Osteoblast (primary cell): ENCODE data around the gene KLHL6. TPM values are rescaled to one million over a fixed set of nuclear protein-coding genes. Genes with fewer than 3 reads are reported as not detected.
A peak's percentile ranks its signal among the peaks of the same experiment; 100 is the strongest.

Source experiments
- DNase-seq: peaks from one replicate; pipeline ENCODE4 v3.0.0; 2011; ENCODE audit warnings: low spot score, mixed read lengths; ENCODE audit not compliant: insufficient read length; ENCODE audit errors: missing footprints
- H2AFZ ChIP-seq: 2 replicates; pipeline ENCODE4 v1.6.0; 2011; ENCODE audit warnings: mild to moderate bottlenecking, low read length
- H3K27ac ChIP-seq: 2 replicates; pipeline ENCODE4 v1.5.1; 2011; ENCODE audit warnings: mild to moderate bottlenecking, low read depth, low read length, moderate library complexity
- H3K27me3 ChIP-seq: 2 replicates; pipeline ENCODE4 v1.6.0; 2012; ENCODE audit warnings: mild to moderate bottlenecking, control low read depth, inconsistent platforms, low read length, moderate library complexity; ENCODE audit not compliant: insufficient read depth
- H3K36me3 ChIP-seq: 2 replicates; pipeline ENCODE4 v1.5.1; 2011; ENCODE audit warnings: mild to moderate bottlenecking, low read length, control low read depth, moderate library complexity; ENCODE audit not compliant: insufficient read depth
- H3K4me1 ChIP-seq: 2 replicates; pipeline ENCODE4 v1.5.1; 2011; ENCODE audit warnings: mild to moderate bottlenecking, low read length, control low read depth, moderate library complexity; ENCODE audit not compliant: insufficient read depth
- H3K4me2 ChIP-seq: 2 replicates; pipeline ENCODE4 v1.6.0; 2011; ENCODE audit warnings: mild to moderate bottlenecking, low read length; ENCODE audit not compliant: insufficient read depth
- H3K4me3 ChIP-seq: fragments of 200-600 bp; sonication (generic); 3 replicates; pipeline ENCODE4 v1.5.1; 2012; ENCODE audit warnings: mild to moderate bottlenecking, low read length, inconsistent platforms; ENCODE audit not compliant: insufficient read depth
- H3K79me2 ChIP-seq: 2 replicates; pipeline ENCODE4 v1.6.0; 2012; ENCODE audit warnings: mild to moderate bottlenecking, low read length, control low read depth, inconsistent platforms; ENCODE audit not compliant: insufficient read depth
- H3K9me3 ChIP-seq: 2 replicates; pipeline ENCODE4 v1.5.1; 2011; ENCODE audit warnings: low read depth, low read length, control low read depth
- H4K20me1 ChIP-seq: 2 replicates; pipeline ENCODE4 v1.6.0; 2012; ENCODE audit warnings: mild to moderate bottlenecking, low read length, control low read depth; ENCODE audit not compliant: insufficient read depth
- small RNA-seq: library from RNA; depleted of rRNA; stranded (forward); fragments of <200 nt; gene quantifications from one replicate; pipeline ENCODE3, GENCODE V24; 2012
- total RNA-seq: library from RNA; depleted of rRNA; stranded (reverse); fragments of >200 nt; gene quantifications from 2 replicates; pipeline ENCODE4 v1.2.3, GENCODE V29; 2012
- TF ChIP-seq, protein P1 (sequence below): IDR thresholded peaks from 2 replicates; pipeline ENCODE4 v1.5.1; 2011; ENCODE audit warnings: mild to moderate bottlenecking, low read depth, low read length, moderate library complexity; ENCODE audit errors: extremely low read depth

Gene KLHL6
- total RNA-seq, 1 donor = under 0.01 TPM

DNA sequence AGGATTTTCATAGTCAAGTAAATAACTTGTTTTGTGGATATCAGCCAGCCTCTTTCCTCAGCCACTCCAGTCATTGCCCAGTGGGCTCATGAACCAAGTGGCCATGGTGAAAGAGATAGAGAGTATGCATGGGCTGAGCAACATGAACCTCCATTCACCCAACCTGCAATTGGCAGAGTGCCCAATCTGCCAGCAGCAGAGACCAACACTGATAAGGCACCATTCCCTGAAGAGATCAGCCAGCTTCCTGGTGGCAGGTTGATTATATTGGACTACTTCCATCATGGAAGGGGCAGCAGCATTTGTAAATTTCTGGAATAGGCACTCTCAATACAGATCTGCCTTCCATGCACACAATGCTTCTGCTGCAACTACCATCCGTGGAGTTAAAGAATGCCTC is 116.8 kb downstream of the KLHL6 start:
- Histone ChIP-seq H3K4me1 (no peaks in the 10 kb centered on the region), H3K27me3 (peaks cover 15% of the 10 kb centered on the region), H3K79me2 (no peaks in the 10 kb centered on the region), H3K36me3 (no peaks in the 10 kb centered on the region), H4K20me1 (no peaks in the 10 kb centered on the region), H3K27ac (no peak overlapping the region), H3K9me3 (peaks cover 8% of the 10 kb centered on the region), H3K4me3 (no peak overlapping the region), H2AFZ (no peak overlapping the region), H3K4me2 (no peak overlapping the region)
- DNase-seq = no peak
- TF ChIP-seq, protein P1, sequence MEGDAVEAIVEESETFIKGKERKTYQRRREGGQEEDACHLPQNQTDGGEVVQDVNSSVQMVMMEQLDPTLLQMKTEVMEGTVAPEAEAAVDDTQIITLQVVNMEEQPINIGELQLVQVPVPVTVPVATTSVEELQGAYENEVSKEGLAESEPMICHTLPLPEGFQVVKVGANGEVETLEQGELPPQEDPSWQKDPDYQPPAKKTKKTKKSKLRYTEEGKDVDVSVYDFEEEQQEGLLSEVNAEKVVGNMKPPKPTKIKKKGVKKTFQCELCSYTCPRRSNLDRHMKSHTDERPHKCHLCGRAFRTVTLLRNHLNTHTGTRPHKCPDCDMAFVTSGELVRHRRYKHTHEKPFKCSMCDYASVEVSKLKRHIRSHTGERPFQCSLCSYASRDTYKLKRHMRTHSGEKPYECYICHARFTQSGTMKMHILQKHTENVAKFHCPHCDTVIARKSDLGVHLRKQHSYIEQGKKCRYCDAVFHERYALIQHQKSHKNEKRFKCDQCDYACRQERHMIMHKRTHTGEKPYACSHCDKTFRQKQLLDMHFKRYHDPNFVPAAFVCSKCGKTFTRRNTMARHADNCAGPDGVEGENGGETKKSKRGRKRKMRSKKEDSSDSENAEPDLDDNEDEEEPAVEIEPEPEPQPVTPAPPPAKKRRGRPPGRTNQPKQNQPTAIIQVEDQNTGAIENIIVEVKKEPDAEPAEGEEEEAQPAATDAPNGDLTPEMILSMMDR = no peak

DNA sequence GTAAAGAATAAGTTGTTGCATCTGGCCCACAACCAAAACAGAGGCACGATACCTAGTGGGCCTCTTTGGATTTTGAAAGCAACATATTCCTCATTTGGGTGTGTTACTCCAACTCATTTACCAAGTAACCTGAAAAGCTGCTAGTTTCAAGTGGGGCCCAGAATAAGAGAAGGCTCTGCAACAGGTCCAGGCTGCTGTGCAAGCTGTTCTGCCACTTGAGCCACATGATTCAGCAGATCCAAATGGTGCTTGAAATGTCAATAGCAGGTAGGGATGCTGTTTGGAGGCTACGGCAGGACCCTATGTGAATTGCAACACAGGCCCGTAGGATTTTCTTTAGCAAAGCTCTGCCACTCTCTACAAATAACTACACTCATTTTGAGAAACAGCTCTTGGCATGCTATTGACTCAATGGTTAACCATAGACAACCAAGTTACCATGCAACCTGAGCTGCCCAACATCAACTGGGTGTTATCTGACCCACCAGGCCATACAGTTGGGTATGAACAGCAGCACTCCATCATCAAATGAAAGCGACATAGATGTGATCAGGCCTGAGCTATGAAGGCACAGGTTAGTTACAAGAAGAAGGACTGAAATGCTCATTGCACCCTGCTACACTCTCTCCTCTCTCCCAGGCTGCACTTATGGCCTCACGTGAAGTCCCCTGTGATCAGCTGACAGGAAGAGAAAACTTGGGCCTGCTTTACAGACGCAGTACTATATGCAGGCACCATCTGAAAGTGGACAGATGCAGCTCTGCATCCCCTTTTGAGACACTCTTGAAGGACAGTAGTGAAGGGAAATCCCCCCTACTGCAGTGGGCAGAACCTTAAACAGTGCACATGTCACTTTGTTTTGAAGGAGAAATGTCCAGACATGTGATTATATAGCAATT is 117.6 kb downstream of the KLHL6 start:
- Histone ChIP-seq H3K79me2 (no peaks in the 10 kb centered on the region), H3K4me2 (no peak overlapping the region), H3K4me3 (no peak overlapping the region), H4K20me1 (no peaks in the 10 kb centered on the region), H3K27me3 (peaks cover 20% of the 10 kb centered on the region), H3K27ac (no peak overlapping the region), H3K36me3 (no peaks in the 10 kb centered on the region), H2AFZ (no peak overlapping the region), H3K4me1 (no peaks in the 10 kb centered on the region), H3K9me3 (no peaks in the 10 kb centered on the region)
- no peak for DNase-seq
- TF ChIP-seq, protein P1 = no peak

Small RNAs within 50 kb of the gene (small RNA-seq; reads per million reads assigned to genes)
- gene RF00092 (not detected), gene RF00394 (not detected), gene RF01241 (not detected), gene SNORA63D (1.3 reads per million, percentile 42 among the genes with 10 or more reads in this experiment)

Other genes with a start within 250 kb of the KLHL6 start
- gene MCF2L2, start 127.1 kb downstream of the KLHL6 start, total RNA-seq = under 0.01 TPM in 2 replicates
- 142 and 174 TPM in 2 replicates for gene KLHL24, start 79.9 kb upstream of the KLHL6 start, total RNA-seq
- gene YEATS2, start 142.1 kb upstream of the KLHL6 start, total RNA-seq = 32.2 and 35.1 TPM in 2 replicates